ENCODE results near the gene CRYBG3.

Gene CRYBG3

DNA sequence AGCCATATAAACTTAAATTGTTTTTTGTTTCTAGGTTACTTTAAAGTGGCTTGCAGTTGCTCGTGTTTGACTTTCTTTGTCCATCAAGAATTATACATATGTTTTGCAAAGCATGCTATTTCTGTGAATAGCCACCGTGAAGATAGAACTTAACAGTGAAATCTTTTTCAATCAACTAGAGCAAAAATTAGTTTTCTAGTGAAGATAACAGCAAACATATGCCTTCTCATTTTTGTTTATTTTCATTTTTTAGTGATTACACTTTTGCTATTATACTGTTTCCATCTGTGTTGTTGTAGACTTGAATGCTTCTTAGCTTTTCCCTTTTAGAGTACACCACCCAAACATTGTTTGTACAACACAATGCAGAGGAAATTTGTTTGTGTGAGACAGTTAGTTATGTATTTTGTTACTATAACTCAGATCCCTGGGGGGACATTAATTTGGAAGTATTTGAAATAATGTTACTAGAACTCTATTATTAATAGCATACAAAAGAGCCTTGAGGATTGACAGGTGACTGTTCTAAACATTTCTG lies 62.8 kb downstream of the CRYBG3 start:
- H3K27ac ChIP-seq, result no peak overlapping the region
- no peak for TF ChIP-seq CTCF (conservative IDR thresholded peaks at IDR 0.05)

DNA sequence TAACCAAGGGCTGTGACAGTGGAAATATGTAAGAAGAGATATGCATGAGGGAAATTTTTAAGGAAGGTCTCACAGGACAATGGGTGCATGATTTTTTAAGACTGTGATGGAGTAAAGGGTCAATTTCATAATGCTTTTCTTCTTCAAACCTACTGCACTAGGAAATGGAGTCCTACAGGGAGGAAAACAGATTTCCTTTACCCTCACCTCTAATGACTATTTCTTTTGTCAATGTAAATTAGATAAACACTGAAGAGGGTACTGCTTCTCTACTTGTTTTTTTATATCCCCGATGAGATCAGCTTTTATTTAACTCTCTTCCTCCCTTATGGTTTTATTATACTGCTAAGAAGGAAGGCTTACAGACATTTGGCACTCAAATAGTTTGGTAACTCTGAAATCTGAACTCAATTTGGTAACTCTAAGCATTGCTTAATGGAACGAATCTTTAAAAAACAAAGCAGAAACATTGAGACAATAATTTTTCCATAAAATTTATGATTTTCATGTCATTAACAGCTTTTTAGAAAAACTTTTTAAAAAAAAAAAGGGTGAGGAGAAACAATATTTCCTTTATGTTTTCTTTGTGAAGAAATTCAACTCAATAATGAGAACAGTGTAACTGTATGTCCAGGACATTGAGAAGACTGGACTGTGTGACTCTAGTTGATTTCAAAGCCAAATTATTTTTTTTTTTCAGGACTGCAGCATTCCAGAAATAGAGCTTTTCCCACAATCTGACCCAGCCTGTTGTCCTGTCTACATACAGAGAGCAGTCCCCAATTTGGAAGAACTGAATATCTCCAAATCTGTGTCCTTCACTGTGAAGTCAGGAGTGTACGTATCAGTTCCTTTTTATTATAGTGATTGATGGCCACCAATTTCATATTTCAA lies 64.4 kb downstream of the CRYBG3 start:
- TF ChIP-seq CTCF (conservative IDR thresholded peaks at IDR 0.05), result no peak
- H3K27ac ChIP-seq, result no peak overlapping the region

GRCh38 chr3:97889814-97890213 lies 68.0 kb downstream of the CRYBG3 start:
- no peak; the same call in 1 of the 2 replicates for TF ChIP-seq CTCF (conservative IDR thresholded peaks at IDR 0.05)
- H3K27ac ChIP-seq, result no peak overlapping the region

DNA sequence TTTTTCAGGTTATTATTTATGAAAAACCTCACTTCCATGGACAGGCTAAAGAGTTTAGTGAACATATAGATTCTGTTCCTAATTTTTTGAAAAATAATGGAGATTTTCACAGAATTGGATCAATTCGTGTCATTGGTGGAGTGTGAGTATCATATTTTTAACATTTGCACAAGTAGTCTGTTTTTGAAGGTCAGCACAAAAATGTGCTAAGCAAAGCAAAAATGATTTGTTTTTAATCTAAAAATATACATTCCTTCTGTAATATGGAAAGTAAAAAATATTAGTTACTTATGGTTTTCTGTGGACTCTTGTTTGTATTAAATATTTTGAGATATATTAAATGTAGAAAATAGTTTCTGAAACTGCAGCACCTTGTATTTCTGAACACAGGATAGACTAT lies 71.0 kb downstream of the CRYBG3 start:
- H3K27ac ChIP-seq, result no peak overlapping the region

DNA sequence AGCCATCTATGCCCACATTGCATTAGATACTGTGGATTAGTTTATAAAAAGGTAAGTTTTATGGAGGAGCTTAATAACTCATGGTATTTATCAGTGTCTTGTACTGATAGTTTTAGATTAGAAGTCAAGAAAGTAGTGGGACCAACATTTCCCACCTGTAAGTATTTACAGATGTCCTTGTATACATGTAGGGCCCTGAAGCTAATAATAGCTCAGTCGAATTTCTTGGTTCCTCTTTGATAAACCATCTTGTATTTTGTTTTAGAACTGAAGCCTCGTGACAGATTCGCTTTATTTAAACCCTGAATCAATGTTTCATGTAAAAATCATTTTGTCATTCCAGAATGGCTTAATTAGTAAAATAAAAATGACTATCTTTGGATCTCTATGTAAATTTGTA lies 73.4 kb downstream of the CRYBG3 start:
- H3K27ac ChIP-seq, result no peak overlapping the region
- TF ChIP-seq CTCF (conservative IDR thresholded peaks at IDR 0.05), result no peak

More for the DNA sequence above, 71.0 kb downstream of the CRYBG3 start:
- TF ChIP-seq CTCF (conservative IDR thresholded peaks at IDR 0.05), result no peak

DNA sequence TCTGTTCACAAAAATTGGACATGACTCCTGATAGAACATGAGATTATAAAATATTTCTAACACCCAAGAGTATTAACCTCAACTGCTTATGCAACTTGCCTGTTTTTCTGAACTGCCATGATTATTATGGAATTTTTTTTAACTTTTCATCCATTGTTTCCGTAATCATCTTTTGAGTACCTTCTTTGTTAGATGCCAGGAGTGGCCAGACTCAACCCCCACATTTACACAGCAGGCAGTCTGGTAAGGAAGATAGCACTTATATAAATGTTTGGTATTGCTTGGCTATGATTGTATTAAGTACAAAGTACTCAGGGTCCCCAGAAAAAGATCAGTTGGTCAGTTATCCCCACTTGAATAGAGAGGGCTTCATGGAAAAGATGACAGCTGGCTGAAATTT lies 74.3 kb downstream of the CRYBG3 start:
- H3K27ac ChIP-seq, result no peak overlapping the region
- no peak for TF ChIP-seq CTCF (conservative IDR thresholded peaks at IDR 0.05)

- H3K27ac ChIP-seq, result no peak overlapping the region
- TF ChIP-seq CTCF (conservative IDR thresholded peaks at IDR 0.05), result no peak
These were observed 74.7 kb downstream of the CRYBG3 start for GRCh38 chr3:97896547-97896946.
